Activated T-helper 9 cell treated with anti-CD3 and anti-CD28 coated beads, Interleukin-2, amount 50 U/mL, for 16 hours (primary cell): ENCODE results near the gene PLEKHM2.

Experiments
- DNase-seq: peaks from one replicate; pipeline ENCODE4 v3.0.0-alpha.2; 2020; ENCODE audit warnings: low read depth

The PLEKHM2 gene

DNA sequence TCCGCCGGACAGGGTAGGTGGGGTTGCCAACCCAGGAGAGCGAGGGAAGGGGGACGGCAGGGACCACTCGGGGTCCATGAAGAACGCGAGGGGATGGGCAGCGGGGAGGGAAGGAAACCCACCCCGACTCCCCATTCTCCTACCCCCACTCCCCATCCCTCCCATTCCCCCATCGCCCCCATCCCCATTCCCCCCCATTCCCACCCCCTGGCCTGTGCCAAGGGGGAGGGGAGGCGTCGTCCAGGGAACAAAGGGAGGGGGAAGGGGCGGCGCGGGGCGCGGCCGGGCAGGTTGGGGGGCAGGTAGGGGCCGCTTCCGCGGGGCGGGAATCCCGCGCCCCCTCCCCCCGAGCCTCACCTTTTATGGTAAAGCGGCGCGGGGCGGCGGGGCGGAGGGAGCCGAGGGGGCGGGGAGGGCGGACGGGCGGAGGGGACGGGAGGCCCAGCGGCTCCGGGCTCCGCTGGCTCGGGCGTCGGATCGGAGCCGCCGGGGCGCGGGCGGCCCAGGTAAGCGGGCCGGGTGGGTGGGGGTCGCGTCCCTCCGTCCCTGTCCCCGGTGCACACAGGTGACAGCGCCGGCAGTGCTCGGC is 74.3 kb downstream of the PLEKHM2 start, which contains the start of gene FBLIM1:
TSS of gene FBLIM1 (plus strand) at position 453 of the 589 bp plus-strand sequence. CDS start 6,189 bp downstream, outside the sequence.
- no peak for DNase-seq

DNA sequence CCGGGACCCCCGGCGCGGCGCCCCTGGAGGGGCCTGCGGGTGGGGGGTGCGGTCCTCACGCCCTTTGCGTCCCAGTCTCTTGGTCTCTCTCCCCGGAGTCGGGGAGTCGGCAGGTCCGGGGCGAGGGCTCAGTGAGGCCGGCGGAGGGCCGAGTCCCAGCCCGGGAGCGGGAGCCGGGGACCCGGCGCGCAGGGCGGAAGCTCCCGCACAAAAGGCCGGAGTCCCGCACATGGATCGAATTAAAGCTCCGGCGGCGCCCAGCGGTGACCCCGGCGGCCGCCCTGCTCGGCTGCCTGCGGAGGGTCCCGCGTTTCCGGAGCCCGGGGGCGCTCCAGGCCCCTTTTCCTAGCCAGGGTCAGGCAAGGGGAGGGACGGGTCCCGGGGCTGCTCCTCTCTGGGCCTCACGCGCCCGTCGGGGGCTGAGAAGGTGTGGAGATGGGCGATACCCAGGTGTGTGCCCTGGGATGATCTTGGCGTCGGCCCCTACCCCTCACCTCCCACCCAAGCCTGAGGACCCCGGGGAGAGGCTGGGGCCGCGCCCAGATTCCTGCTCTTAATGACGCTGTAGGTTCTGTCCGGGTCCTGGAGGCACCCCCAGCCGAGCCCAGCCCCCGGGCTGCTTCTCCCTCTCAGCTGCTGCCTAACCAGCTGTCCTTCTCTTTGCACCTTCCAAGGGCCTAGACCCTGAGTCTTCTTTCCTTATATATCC is 75.0 kb downstream of the PLEKHM2 start:
- no peak for DNase-seq

DNA sequence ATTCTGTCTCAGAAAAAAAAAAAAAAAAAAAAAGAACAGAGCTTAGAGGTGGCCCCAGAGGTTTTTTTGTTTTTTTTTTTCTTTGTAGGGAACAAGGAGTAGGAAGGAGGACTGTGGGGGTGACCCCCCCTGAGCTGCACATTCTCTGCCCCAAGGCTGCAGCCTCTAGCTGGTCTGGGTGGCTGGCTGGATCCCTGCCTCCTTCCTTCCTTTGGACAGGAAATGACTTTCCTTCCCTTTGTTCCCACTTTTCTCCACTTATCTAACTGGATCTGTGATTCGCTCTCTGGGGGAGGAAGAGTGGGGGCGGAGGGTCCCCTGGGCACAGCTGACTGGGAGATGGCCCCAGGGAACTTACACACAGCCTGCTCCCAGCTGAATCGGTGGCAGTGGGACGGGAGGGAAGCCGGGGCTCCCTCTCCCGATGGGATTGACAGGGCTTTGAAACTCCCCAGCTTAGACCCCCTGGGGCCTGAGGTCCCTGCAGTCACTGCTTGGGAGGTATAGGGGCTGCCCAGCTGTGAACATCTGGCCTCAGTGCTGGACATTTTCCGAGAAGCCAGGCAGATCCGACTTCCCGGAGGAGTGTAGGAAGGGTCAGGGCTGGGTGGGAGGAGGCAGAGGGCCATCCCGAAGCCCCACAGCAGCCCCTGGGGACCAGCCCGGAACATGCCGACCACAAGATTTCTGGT is 76.5 kb downstream of the PLEKHM2 start:
- no peak for DNase-seq

DNA sequence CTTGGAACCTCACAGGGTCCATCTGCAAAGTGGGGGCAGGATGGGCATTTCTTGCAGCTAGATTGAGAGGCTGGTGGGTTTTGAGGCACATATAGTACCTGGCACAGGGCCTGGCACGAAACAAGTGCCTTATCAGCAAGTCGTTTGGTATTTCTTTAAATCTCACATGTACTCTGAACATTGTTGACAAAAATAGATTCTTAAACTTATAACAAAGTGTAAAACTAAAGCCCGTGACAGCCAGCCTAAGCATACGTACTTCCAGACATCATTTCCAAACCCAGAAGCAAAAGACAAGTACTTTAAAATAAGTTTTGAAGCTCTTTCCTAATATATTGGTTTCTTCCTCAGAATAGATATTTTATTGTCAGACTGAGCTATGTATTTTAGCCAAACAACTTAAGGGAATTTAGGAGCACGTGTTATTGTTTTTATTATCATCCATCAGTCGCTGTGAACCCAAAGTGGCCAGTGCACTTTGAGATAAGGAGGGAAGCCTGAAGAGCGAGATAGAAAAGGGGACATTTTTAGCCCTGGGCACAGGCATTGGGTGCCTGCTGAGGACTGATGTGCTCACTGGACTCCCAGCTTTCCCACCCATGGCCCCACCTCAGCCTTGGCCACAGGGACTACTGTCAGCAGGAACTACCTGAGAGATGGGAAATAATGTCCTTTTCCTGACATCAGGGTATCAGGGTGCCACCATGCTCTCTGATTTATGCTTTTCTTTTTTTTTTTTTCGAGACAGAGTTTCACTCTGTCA is 77.4 kb downstream of the PLEKHM2 start:
- no peak for DNase-seq

DNA sequence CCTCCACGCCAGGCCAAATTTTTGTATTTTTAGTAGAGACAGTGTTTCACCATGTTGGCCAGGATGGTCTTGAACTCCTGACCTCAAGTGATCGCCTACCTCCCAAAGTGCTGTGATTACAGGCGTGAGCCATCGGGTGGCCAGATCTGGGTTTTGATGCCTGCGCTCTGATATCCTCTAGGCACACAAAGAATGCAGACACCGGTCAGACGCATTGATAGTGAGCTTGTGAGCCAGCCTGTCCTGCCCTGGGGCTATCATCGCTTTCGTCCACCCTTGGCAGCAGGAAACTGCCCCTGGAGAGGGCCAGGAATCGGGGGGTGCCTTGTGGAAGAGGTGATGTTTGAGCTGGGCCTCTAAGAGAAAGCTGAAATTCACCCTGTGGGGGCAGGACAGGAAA is 78.4 kb downstream of the PLEKHM2 start:
- no peak for DNase-seq

DNA sequence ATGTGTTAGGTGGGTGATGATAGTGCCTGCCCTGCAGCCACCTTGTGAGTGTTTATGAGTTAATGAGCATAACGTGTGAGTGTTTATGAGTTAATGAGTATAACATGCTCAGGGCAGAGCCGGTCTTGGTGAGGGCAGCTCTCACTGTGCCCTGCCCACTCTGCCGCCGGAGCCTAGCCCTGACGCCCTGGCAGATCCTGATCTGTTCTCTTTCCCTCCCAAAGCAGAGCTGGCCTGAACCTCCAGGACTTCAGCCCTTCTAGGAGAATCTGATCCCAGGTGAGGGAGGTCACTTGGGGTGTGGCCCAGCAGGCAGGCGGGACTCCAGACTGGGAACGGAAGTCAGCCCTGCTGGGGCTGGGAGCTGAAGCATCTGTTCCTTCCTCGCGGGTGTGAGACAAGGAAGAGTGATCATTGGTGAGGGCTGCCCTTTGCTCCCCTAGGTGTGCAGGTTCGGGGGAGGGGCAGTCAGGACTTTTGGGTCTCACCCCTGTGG is 80.2 kb downstream of the PLEKHM2 start:
- no peak for DNase-seq

DNA sequence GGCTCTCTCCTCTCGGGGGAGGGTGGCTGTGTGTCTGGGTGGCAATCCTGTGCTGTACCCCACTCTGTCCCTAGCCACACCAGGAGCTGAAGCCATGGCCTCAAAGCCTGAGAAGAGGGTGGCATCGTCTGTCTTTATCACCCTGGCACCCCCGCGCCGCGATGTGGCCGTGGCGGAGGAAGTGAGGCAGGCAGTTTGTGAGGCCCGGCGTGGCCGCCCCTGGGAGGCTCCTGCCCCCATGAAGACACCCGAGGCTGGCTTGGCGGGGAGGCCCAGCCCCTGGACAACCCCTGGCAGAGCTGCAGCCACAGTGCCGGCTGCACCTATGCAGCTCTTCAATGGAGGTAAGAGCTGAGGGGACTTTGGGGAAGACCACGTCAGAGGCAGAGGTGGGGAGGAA is 80.8 kb downstream of the PLEKHM2 start:
- no peak for DNase-seq

DNA sequence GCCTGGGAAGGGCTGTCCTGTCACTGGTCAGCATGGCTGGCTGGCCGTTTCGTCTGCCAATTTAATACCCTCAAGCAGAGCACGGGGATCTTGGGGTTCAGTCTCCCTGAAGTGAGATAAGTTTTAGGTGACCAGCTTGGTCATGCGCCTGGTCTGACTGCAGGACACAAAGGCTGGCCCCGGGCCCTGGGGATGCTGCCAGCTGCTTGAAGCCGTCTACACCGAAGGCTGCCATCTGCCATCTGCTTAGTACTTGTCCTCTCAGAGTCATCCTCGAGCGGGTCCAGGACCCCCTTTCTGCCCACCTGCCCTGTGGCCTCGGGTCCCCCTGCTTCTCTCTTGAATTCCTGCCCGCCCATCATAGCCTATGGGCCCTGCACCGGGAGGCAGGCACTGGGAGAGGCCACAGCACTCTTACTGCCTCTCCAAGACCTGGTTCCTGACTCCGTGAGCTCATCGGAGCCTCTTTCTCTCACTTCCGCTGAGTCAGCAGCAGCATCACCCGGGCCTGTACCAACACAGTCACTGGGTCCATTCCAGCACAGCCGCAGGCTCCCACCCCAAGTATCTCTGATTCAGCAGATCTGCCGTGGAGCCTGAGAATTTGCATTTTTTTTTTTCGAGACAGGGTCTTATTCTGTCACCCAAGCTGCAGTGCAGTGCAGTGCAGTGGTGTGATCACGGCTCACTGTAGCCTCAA is 81.5 kb downstream of the PLEKHM2 start:
- no peak for DNase-seq

DNA sequence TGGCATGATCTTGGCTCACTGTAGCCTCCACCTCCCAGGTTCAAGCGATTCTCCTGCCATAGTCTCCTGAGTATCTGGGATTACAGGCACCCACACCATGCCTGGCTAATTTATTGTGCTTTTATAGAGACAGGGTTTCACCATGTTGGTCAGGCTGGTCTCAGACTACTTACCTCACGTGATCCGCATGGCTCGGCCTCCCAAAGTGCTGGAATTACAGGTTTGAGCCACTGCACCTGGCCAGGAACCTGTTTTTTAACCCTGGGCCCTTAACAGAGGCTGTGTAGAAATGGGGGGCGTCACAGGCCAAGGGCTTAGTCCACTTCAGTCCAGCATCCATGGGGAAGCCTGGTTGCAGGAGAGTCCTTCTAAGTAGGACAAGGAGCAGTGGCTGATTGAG is 83.8 kb downstream of the PLEKHM2 start:
- DNase-seq = no peak

DNA sequence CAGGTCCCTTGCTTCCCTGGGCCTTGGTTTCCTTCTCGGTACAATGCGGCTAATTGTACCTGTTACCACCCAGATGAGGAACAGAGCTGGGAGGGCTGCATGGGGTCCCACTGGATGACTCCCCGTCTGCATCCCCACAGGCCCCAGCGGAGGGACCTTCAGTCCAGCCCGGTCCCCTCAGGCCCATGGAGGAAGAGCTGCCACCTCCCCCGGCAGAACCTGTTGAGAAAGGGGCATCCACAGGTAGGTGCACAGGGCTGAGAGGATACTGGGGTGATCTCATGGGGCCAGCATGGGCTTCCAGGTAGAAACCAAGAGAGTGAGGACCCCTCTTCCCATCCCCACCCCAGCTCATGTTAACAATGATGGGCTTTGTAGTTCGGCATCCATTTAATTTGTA is 84.3 kb downstream of the PLEKHM2 start:
- DNase-seq = no peak

DNA sequence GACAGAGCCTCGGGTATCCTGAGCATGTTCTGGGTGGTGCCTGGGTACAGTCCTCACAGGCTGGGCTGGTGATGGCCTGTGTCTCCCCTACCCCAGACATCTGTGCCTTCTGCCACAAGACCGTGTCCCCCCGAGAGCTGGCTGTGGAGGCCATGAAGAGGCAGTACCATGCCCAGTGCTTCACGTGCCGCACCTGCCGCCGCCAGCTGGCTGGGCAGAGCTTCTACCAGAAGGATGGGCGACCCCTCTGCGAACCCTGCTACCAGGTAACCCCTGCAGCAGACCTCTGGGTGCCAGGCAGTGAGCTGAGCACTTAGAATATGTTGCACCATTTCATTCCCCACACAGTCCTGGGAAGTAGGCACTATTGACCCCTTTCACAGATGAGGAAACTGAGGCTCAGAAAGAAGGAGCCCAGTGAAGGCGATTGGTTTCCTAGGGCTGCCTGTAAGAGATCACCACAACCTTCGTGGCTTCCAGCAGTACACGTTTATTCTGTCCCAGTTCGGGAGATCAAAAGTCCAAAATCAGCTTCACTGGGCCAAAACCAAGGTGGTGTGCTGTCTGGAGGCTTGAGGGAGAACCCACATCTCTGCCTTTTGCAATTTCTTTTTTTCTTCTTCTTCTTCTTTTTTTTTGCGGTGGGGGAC is 86.3 kb downstream of the PLEKHM2 start:
- no peak for DNase-seq

DNA sequence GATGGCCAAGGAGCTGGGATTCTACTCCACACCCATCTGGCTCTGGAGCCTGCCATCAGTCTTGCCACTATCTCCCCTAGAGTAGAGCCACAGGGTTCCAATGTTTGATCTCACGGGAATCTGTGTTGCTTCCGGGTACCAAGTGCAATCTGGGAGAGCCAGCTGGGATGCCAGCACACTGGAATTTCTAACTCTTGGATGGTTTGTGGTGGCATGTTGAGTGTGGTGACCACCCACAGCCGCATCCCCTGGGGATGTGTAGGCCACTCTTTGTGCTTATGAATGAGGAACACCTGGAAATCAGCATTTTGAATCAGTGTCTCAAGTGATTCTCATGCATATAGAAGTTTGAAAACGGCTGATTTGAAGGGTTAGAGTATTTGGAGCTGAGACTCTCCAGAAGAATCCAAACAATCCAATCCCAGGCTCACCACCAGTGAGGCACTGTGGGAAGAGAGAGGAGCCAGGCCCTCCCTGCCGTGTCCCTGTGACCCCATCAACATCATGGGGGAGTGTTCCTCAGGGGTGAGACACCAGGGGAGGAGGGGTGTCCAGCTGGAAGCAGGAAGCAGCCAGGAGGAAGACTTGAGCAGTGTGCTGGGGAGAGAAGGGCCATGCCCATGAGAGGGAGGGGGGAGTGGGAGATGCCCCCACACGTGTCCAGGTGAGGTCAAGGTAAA is 87.9 kb downstream of the PLEKHM2 start:
- no peak for DNase-seq

DNA sequence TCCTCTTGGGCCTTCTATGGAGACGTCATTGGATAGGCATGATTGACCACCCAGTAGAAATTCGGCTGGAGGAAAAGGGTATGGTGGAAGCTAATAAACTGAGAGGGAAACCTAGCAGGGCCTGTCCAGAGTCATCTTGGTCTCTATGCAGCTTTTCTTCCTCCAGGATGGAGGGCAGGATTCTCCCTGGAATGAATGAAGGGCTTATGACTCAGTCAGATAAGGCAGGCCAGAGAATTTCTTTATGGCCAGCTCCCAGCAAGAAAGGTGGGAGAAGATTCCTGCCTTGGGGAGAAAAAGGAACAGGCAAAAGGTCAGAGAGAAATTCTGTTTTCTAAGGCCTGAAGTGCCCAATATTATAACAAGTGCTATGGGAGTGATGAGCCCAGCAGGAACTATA is 91.6 kb downstream of the PLEKHM2 start:
- DNase-seq = no peak

DNA sequence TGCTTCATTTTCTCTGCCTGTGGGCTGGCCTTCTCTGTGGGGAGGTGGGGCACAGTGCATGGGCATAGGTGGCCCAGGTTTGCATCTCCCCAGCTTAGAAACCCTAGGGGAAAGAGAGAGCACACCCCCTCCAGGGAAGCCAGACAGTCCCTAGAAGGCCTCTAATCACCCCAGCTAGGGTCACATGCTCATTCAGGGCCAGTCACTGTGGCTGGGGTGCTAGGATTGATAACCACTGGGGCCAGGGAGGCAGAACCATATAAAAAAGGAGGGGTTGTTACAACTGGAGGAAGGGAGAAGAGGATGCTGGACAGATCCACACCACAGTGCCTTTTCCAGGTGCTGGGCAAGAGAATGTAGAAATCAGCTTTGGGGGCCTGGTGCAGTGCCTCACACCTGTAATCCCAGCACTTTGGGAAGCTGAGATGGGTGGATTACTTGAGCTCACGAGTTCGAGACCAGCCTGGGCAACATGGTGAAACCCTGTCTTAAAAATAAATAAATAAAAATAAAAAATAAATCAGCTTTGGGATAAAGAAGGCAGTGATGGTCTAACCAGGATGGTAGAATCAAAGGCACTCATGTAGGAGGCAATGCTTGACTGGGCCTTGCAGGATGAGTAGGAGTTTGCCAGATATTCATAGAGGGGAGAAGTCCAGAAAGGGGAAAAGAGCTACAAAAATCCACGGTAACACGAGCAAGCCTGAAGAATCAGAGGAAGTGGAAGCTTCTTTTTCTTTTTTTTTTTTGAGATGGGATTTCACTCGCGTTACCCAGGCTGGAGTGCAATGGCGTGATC is 94.0 kb downstream of the PLEKHM2 start:
- DNase-seq = no peak
